HepG2 (cell line): ENCODE results near the gene CXXC5. TPM values are rescaled to one million over a fixed set of nuclear protein-coding genes. Genes with fewer than 3 reads are reported as not detected.
A peak's percentile ranks its signal among the peaks of the same experiment; 100 is the strongest.

Source experiments
- ATAC-seq: fragments of 200-7000 bp; cut with Tn5 transposase; 3 replicates; pipeline ENCODE4 v1.9.1; 2020; ENCODE audit warnings: mild to moderate bottlenecking, moderate library complexity
- BruUV-seq: library from RNA; stranded (reverse); fragments of 400-500 nt; replicated peaks from 2 replicates; lab custom pipeline; 2021; lab: Mats Ljungman, UMichigan
- CTCF ChIA-PET: fragments of 300-600 bp; formaldehyde crosslinking; extraction: SDS; loops from one replicate; lab custom pipeline; 2021; ENCODE audit warnings: low total read pairs, inconsistent platforms, low intra/inter-chr PET ratio; lab: Yijun Ruan, JAX
- POLR2A ChIA-PET: fragments of 350-600 bp; sonication (Branson Sonifier 250); formaldehyde crosslinking; loops from one replicate; lab custom pipeline; 2020; ENCODE audit warnings: antibody characterized with exemption, inconsistent platforms; lab: Yijun Ruan, JAX
- DNase-seq: peaks from one replicate; pipeline ENCODE4 v3.0.0-alpha.2; 2015; ENCODE audit warnings: low spot score
- FAIRE-seq: peaks from 3 replicates; lab custom pipeline; 2011; peaks lifted over from hg19 to GRCh38; lab: Jason Lieb, UNC
- H2AFZ ChIP-seq: one replicate; pipeline ENCODE4 v1.6.1; 2011; ENCODE audit warnings: low read length, inconsistent platforms
- H3K27ac ChIP-seq: fragments of 300-600 bp; 3 replicates; pipeline ENCODE4 v1.8.0; 2011; ENCODE audit warnings: mixed run types, mild to moderate bottlenecking, mixed read lengths, low read length, inconsistent platforms; ENCODE audit not compliant: insufficient read depth; ENCODE audit errors: extremely low read length
- H3K27me3 ChIP-seq, 2 experiments: fragments of 200-600 bp in 1 of 2; 2 replicates in 1 of 2; 3 replicates in 1 of 2; pipeline versions ENCODE4 v1.6.0 to v1.8.0; 2011; ENCODE audit warnings: low read length in 2 of 2, mild to moderate bottlenecking in 2 of 2, moderate library complexity in 2 of 2, inconsistent platforms in 1 of 2; ENCODE audit not compliant: insufficient read depth in 2 of 2, control insufficient read depth in 1 of 2
- H3K36me3 ChIP-seq, 2 experiments: fragments of 200-600 bp in 1 of 2; replicated peaks in 1 of 2; 2 replicates in 1 of 2; 3 replicates in 1 of 2; pipeline versions ENCODE4 v1.5.1 to v1.8.0; 2011; ENCODE audit warnings: low read length in 2 of 2, inconsistent platforms in 1 of 2; ENCODE audit not compliant: insufficient read depth in 2 of 2, control insufficient read depth in 1 of 2
- H3K4me1 ChIP-seq: 2 replicates; pipeline ENCODE4 v1.5.1; 2012; ENCODE audit warnings: low read length, inconsistent platforms; ENCODE audit not compliant: insufficient read depth
- H3K4me2 ChIP-seq: 2 replicates; pipeline ENCODE4 v1.6.0; 2011; ENCODE audit warnings: low read depth, low read length, inconsistent platforms
- H3K4me3 ChIP-seq, 3 experiments: fragments of 200-600 bp in 1 of 3; sonication (generic), shearing (Covaris generic) in 1 of 3; replicated peaks in 1 of 3; 2 replicates each; pipeline ENCODE4 v1.5.1; 2011 to 2016; ENCODE audit warnings: low read length in 3 of 3, inconsistent platforms in 2 of 3, low read depth in 2 of 3, mild to moderate bottlenecking in 2 of 3, control low read depth in 1 of 3, mixed read lengths in 1 of 3; ENCODE audit not compliant: insufficient read depth in 1 of 3
- H3K79me2 ChIP-seq: one replicate; pipeline ENCODE4 v1.6.1; 2011; ENCODE audit warnings: low read length, inconsistent platforms; ENCODE audit not compliant: insufficient read depth
- H3K9ac ChIP-seq: 2 replicates; pipeline ENCODE4 v1.6.0; 2011; ENCODE audit warnings: mild to moderate bottlenecking, low read depth, low read length, inconsistent platforms; ENCODE audit not compliant: insufficient read depth
- H3K9me3 ChIP-seq: 2 replicates; pipeline ENCODE4 v1.5.1; 2012; ENCODE audit warnings: mild to moderate bottlenecking, low read length
- H4K20me1 ChIP-seq: 2 replicates; pipeline ENCODE4 v1.6.0; 2011; ENCODE audit warnings: inconsistent platforms, mild to moderate bottlenecking, low read length, moderate library complexity; ENCODE audit not compliant: insufficient read depth
- AGO1 ChIP-seq: fragments of 200-400 bp; formaldehyde crosslinking; IDR thresholded peaks from 2 replicates; pipeline ENCODE4 v1.6.1; 2017; ENCODE audit warnings: mild to moderate bottlenecking, low read depth, low read length, moderate library complexity; ENCODE audit not compliant: poor library complexity, severe bottlenecking
- AHR ChIP-seq: IDR thresholded peaks from 2 replicates; pipeline ENCODE4 v1.6.1; 2018; ENCODE audit warnings: missing genetic modification reagents, missing compliant biosample characterization
- EHMT2 ChIP-seq: fragments of 200-600 bp; sonication (generic); IDR thresholded peaks from 2 replicates; pipeline ENCODE4 v1.7.0; 2017; ENCODE audit warnings: antibody characterized with exemption, low read depth, low read length, borderline replicate concordance
- GLI4 ChIP-seq: sonication (generic); formaldehyde crosslinking; IDR thresholded peaks from 2 replicates; pipeline ENCODE4 v1.5.1; 2020; ENCODE audit warnings: missing genetic modification reagents, mild to moderate bottlenecking, moderate library complexity, borderline replicate concordance
- HNRNPH1 ChIP-seq: fragments of 200-400 bp; formaldehyde crosslinking; optimal IDR thresholded peaks from 2 replicates; pipeline ENCODE3; 2017; ENCODE audit warnings: mild to moderate bottlenecking, low read depth, low read length
- NFYB ChIP-seq: sonication (generic); formaldehyde crosslinking; IDR thresholded peaks from 2 replicates; pipeline ENCODE4 v1.4.0; 2020; ENCODE audit warnings: missing genetic modification reagents
- PHF21A ChIP-seq: sonication (generic); formaldehyde crosslinking; IDR thresholded peaks from 2 replicates; pipeline ENCODE4 v1.5.0; 2020; ENCODE audit warnings: mild to moderate bottlenecking, missing genetic modification reagents
- RFXANK ChIP-seq: IDR thresholded peaks from 2 replicates; pipeline ENCODE4 v1.6.1; 2016
- ZNF777 ChIP-seq: sonication (generic); formaldehyde crosslinking; IDR thresholded peaks from 2 replicates; pipeline ENCODE4 v1.4.0; 2020; ENCODE audit warnings: missing genetic modification reagents
- ZNF878 ChIP-seq: sonication (generic); formaldehyde crosslinking; IDR thresholded peaks from 2 replicates; pipeline ENCODE4 v1.8.1; 2023; ENCODE audit warnings: mild to moderate bottlenecking, missing genetic modification reagents, moderate library complexity
- WGBS: methylation state at CpG from one replicate; pipeline ENCODE4 v1.1.6; 2017; ENCODE audit warnings: low lambda C conversion rate; 5-methylcytosine and 5-hydroxymethylcytosine counted together
- in situ Hi-C: cut with HindIII; loops from 2 replicates; pipeline ENCODE4 v1.10.0; 2017; ENCODE audit warnings: low pct_unique_long_range_greater_than_20kb; ENCODE audit not compliant: extremely low pct_ligation_motif_present
- intact Hi-C: fragments of 100-400 bp; cut with micrococcal nuclease; formaldehyde crosslinking; loops from one replicate; pipeline ENCODE4 v1.10.0; 2022; ENCODE audit not compliant: unreplicated experiment
- polyA plus RNA-seq, 8 experiments: library from polyadenylated mRNA; depleted of rRNA in 3 of 8; stranded (reverse) in 7 of 8; unstranded in 1 of 8; fragments of >200 nt; fragmentation: Illumina TruSeq in 4 of 8; extraction: Trizol in 4 of 8; gene quantifications; 2 replicates each; pipeline versions ENCODE4 v1.2.1 to v1.2.3, GENCODE V29; 2011 to 2016; ENCODE audit warnings: low read depth in 4 of 8, missing spikeins in 1 of 8, mixed read lengths in 1 of 8; ENCODE audit not compliant: insufficient read depth in 1 of 8
- total RNA-seq, 5 experiments: library from RNA; depleted of rRNA; stranded (reverse); fragments of >200 nt; fragmentation: Illumina TruSeq; extraction: Trizol; gene quantifications; 2 replicates each; pipeline ENCODE4 v1.2.3, GENCODE V29; 2016; ENCODE audit warnings: low read depth in 1 of 5
- TF ChIP-seq, protein P1 (sequence below): sonication (generic); formaldehyde crosslinking; IDR thresholded peaks from 2 replicates; pipeline ENCODE4 v1.4.0; 2020; ENCODE audit warnings: missing genetic modification reagents, mild to moderate bottlenecking, borderline replicate concordance
- TF ChIP-seq, protein P2 (sequence below): sonication (generic); formaldehyde crosslinking; IDR thresholded peaks from 2 replicates; pipeline ENCODE4 v1.5.0; 2020; ENCODE audit warnings: mild to moderate bottlenecking, low read depth, missing genetic modification reagents, borderline replicate concordance
- TF ChIP-seq, protein P3 (sequence below): conservative IDR thresholded peaks from 2 replicates; pipeline ENCODE4 v1.6.1; 2018; ENCODE audit warnings: missing genetic modification reagents
- TF ChIP-seq, protein P4 (sequence below): sonication (generic); formaldehyde crosslinking; IDR thresholded peaks from 2 replicates; pipeline ENCODE4 v1.4.0; 2020; ENCODE audit warnings: missing genetic modification reagents, mild to moderate bottlenecking, borderline replicate concordance
- TF ChIP-seq, protein P5 (sequence below): IDR thresholded peaks from 2 replicates; pipeline ENCODE4 v1.6.1; 2012; ENCODE audit warnings: inconsistent platforms

The CXXC5 gene
- total and polyA plus RNA-seq, 2 of the 13 experiments (the other 11 are each of a cell fraction or from before 2014, with no cell fraction given) = 32.3 to 33.0 TPM

DNA sequence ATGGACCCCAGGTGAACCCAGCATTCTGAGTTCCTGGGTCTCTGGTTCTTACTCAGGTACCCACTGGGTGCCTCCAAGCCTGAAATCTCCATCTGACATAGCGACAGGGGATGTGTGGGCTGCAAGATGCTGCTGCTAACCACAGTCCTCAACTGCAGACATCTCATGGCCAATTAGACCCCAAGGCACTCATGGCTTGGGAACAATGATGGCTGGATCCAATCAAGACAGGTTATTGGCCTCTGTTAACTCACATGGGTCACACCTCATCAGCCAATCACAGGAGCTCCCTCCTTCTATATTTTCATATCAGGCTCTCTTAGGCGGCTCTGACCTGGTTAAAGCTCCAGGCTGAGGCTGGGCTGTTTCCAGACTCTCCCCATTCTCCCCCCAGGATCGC, 57.0 kb downstream of the CXXC5 start:
- Histone ChIP-seq H3K4me1 (peaks cover 75% of the 10 kb centered on the region), H3K27me3 (no peaks in the 10 kb centered on the region), H4K20me1 (no peaks in the 10 kb centered on the region), H3K27ac (no peak overlapping the region), H2AFZ (no peak overlapping the region), H3K9me3 (no peaks in the 10 kb centered on the region), H3K4me3 (no peak overlapping the region), H3K79me2 (no peaks in the 10 kb centered on the region), H3K4me2 (peak overlapping the region; percentile 51; the same call in 1 of the 2 replicates), H3K9ac (no peak overlapping the region), H3K36me3 (no peaks in the 10 kb centered on the region)
- POLR2A ChIA-PET = interaction anchor here (1.6 kb wide), 1 partner anchor 29 kb away, joined by 4 read pairs; no protein-coding TSS in a partner anchor
- no peak for ATAC-seq
- no peak for DNase-seq
- in situ Hi-C loops = loop anchor here (5.0 kb wide), 1 partner anchor 68 kb away; no protein-coding TSS in a partner anchor
- CTCF ChIA-PET = interaction anchor here (1.7 kb wide), 1 partner anchor 60 kb away, joined by 3 read pairs; no protein-coding TSS in a partner anchor
- intact Hi-C loops = loop anchor here (5.0 kb wide), 1 partner anchor 42 kb away; no protein-coding TSS in a partner anchor
- FAIRE-seq = no peak
- no TSS peak for BruUV-seq
- 64% methylated on average over 2 of the region's 3 CpGs for WGBS
- TF ChIP-seq PHF21A (CRISPR knock-in tag) (no peak), AHR (CRISPR knock-in tag) (no peak), RFXANK (CRISPR knock-in tag) (no peak), ZNF777 (CRISPR knock-in tag) (no peak), ZNF878 (CRISPR knock-in tag) (no peak), GLI4 (CRISPR knock-in tag) (no peak), HNRNPH1 (no peak), NFYB (CRISPR knock-in tag) (peak; percentile 35; the same call in 1 of the 2 replicates), EHMT2 (no peak), AGO1 (no peak)
- TF ChIP-seq, protein P1, sequence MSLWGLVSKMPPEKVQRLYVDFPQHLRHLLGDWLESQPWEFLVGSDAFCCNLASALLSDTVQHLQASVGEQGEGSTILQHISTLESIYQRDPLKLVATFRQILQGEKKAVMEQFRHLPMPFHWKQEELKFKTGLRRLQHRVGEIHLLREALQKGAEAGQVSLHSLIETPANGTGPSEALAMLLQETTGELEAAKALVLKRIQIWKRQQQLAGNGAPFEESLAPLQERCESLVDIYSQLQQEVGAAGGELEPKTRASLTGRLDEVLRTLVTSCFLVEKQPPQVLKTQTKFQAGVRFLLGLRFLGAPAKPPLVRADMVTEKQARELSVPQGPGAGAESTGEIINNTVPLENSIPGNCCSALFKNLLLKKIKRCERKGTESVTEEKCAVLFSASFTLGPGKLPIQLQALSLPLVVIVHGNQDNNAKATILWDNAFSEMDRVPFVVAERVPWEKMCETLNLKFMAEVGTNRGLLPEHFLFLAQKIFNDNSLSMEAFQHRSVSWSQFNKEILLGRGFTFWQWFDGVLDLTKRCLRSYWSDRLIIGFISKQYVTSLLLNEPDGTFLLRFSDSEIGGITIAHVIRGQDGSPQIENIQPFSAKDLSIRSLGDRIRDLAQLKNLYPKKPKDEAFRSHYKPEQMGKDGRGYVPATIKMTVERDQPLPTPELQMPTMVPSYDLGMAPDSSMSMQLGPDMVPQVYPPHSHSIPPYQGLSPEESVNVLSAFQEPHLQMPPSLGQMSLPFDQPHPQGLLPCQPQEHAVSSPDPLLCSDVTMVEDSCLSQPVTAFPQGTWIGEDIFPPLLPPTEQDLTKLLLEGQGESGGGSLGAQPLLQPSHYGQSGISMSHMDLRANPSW (CRISPR knock-in tag) = no peak
- TF ChIP-seq, protein P2, sequence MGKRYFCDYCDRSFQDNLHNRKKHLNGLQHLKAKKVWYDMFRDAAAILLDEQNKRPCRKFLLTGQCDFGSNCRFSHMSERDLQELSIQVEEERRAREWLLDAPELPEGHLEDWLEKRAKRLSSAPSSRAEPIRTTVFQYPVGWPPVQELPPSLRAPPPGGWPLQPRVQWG (CRISPR knock-in tag) = no peak
- TF ChIP-seq, protein P3, sequence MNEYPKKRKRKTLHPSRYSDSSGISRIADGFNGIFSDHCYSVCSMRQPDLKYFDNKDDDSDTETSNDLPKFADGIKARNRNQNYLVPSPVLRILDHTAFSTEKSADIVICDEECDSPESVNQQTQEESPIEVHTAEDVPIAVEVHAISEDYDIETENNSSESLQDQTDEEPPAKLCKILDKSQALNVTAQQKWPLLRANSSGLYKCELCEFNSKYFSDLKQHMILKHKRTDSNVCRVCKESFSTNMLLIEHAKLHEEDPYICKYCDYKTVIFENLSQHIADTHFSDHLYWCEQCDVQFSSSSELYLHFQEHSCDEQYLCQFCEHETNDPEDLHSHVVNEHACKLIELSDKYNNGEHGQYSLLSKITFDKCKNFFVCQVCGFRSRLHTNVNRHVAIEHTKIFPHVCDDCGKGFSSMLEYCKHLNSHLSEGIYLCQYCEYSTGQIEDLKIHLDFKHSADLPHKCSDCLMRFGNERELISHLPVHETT (CRISPR knock-in tag) = no peak
- TF ChIP-seq, protein P4, sequence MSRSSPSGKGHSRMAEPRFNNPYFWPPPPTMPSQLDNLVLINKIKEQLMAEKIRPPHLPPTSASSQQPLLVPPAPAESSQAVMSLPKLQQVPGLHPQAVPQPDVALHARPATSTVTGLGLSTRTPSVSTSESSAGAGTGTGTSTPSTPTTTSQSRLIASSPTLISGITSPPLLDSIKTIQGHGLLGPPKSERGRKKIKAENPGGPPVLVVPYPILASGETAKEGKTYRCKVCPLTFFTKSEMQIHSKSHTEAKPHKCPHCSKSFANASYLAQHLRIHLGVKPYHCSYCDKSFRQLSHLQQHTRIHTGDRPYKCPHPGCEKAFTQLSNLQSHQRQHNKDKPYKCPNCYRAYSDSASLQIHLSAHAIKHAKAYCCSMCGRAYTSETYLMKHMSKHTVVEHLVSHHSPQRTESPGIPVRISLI (CRISPR knock-in tag) = no peak
- TF ChIP-seq, protein P5, sequence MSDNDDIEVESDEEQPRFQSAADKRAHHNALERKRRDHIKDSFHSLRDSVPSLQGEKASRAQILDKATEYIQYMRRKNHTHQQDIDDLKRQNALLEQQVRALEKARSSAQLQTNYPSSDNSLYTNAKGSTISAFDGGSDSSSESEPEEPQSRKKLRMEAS = peak; percentile 11; the same call in 1 of the 2 replicates
